BLaER1 treated with 17β-estradiol and CSF1 and Interleukin-3, amounts not matched to agents 10 nM and 100 nM (cell line): ENCODE data around the gene BIN2.
"Not testable (repeated sequence)": the region's sequence is repeated elsewhere in the genome, so short reads cannot be mapped to it uniquely, and the experiment has no call there.

Source experiments
- H3K27ac ChIP-seq, 11 experiments: shearing (Covaris generic); formaldehyde crosslinking; 2 replicates each; pipeline ENCODE4 v1.8.1; 2022
- H3K27me3 ChIP-seq, 11 experiments: shearing (Covaris generic); formaldehyde crosslinking; 2 replicates each; pipeline ENCODE4 v1.8.1; 2022
- H3K36me3 ChIP-seq, 11 experiments: shearing (Covaris generic); formaldehyde crosslinking; 2 replicates each; pipeline ENCODE4 v1.8.1; 2022
- H3K4me1 ChIP-seq, 10 experiments: shearing (Covaris generic); formaldehyde crosslinking; 2 replicates each; pipeline ENCODE4 v1.8.1; 2022
- H3K4me2 ChIP-seq, 11 experiments: shearing (Covaris generic); formaldehyde crosslinking; 2 replicates each; pipeline ENCODE4 v1.8.1; 2022
- H3K4me3 ChIP-seq, 10 experiments: shearing (Covaris generic); formaldehyde crosslinking; 2 replicates each; pipeline ENCODE4 v1.8.1; 2022
- H3K9ac ChIP-seq, 11 experiments: shearing (Covaris generic); formaldehyde crosslinking; 2 replicates each; pipeline ENCODE4 v1.8.1; 2022
- H3K9me3 ChIP-seq, 11 experiments: shearing (Covaris generic); formaldehyde crosslinking; replicated peaks in 1 of 11; 2 replicates each; pipeline ENCODE4 v1.8.1; 2022
- H4K20me1 ChIP-seq, 11 experiments: shearing (Covaris generic); formaldehyde crosslinking; 2 replicates each; pipeline ENCODE4 v1.8.1; 2022
- Cebpa-rat ChIP-seq, 11 experiments: shearing (Covaris generic); IDR thresholded peaks; 2 replicates each; pipeline ENCODE4 v1.8.1; 2022

Gene BIN2

DNA sequence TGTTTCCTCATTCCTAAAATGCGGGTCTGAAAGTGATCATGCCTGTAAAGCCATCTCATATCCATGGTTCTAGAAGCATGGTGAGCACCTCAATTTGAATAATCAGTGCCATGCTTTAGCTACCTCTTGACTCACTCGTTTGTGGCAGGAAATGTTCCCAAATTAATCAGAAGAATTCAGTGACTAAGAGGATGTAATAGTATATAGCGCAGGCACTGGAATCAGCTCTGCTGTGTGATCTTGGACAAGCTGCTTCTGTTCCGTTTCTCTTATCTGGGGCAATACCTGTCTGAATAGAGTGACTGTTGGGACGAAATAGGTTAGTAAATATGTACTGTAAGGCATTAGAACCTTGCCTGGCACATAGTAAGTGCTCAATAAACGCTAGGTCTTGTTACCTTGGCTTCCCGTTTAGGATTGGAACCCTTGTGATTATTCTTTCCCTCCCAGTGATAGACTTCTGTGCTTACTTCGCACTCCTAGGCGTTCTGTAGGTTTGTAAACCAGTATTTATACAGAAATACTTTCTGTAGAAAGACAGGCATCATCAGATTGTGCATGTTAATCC is 52.9 kb downstream of the BIN2 start:
- Histone ChIP-seq H3K4me1 (peaks cover 13 to 34% (median 24%) of the 10 kb centered on the region in 10 experiments; a peak in 19 of 20 replicates), H3K27ac (peak overlapping the region in 8 of 11 experiments; percentile 64 to 81 (median 73); a peak in 13 of 22 replicates), H3K4me3 (peak overlapping the region; percentile 65 to 81 (median 70)), H3K36me3 (peaks cover 0 to 2% (median 0%) of the 10 kb centered on the region in 11 experiments; a peak in 1 of 22 replicates), H3K4me2 (peak overlapping the region; percentile 81 to 100 (median 98)), H3K27me3 (peaks cover 0 to 24% (median 6%) of the 10 kb centered on the region in 11 experiments; a peak in 10 of 22 replicates), H3K9ac (peak overlapping the region; percentile 70 to 82 (median 79); a peak in 21 of 22 replicates), H3K9me3 (no peaks in the 10 kb centered on the region), H4K20me1 (0 out of 22 replicates have a peak, but pooled peaks cover 0 to 5% (median 0%) of the 10 kb centered on the region in 11 experiments)
- TF ChIP-seq Cebpa-rat (IDR thresholded peaks at IDR 0.05), result no peak

DNA sequence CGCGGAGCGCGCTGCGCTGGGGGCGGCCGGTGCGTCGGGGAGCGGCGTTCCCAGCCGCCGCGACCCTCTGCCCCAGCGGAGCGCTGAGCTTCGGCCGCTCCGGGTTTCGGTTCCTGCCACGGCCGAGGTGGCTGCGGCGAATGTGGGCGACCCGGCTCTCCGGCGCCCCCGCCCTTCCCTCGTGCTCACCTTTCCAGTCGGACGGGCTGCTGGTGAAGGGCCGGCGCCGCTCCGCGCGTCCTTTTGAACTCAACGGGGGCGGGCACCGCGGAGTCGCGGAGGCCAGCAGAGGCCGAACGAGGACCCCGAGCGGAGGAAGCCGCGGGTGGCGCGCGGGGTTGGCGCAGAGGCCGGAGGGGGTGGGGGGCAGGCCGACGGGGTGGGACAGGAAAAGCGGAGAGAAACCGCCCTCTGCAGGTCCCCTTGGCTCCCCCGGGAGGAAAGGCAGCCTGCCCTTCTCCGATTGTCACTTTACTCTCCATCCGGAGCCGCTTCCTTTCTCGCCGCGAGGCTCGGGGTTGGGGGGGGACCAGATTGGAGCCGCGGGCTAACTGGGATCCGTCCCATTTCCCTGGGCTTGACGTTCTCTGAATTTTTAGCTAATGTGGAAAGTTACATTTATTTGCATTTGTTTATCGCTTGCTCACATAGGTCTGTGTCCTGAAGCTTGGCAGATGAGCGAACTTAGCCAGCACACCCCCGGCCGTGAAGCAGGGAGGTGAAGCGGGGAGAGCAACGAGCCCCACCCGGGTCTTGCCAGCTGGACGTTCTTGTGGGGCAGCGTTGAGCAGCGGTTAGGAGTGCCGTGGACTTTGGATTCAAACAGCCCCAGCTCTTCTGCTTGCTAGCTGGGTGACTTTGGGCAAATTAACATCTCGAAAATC is 53.7 kb downstream of the BIN2 start, which contains the start of gene SMAGP:
SMAGP (minus strand) TSS at position 349 of the 884 bp plus-strand sequence. CDS start 1,137 bp downstream, outside the sequence.
- TF ChIP-seq Cebpa-rat (IDR thresholded peaks at IDR 0.05), result no peak
- Histone ChIP-seq H3K4me2 (peak within 1 kb of the TSS; percentile 81 to 100 (median 98)), H3K27me3 (peaks cover 0 to 24% (median 6%) of the 10 kb centered on the region in 11 experiments; a peak in 10 of 22 replicates), H3K9me3 (no peaks in the 10 kb centered on the region), H3K9ac (peak within 1 kb of the TSS; percentile 70 to 82 (median 79)), H3K27ac (peak within 1 kb of the TSS in 10 of 11 experiments; percentile 58 to 81 (median 70); a peak in 18 of 22 replicates), H4K20me1 (0 out of 22 replicates have a peak, but pooled peaks cover 0 to 5% (median 0%) of the 10 kb centered on the region in 11 experiments), H3K36me3 (peaks cover 0 to 10% (median 0%) of the 10 kb centered on the region in 11 experiments; a peak in 2 of 22 replicates), H3K4me3 (peak within 1 kb of the TSS; percentile 65 to 81 (median 70)), H3K4me1 (peaks cover 13 to 34% (median 24%) of the 10 kb centered on the region in 10 experiments; a peak in 19 of 20 replicates)

DNA sequence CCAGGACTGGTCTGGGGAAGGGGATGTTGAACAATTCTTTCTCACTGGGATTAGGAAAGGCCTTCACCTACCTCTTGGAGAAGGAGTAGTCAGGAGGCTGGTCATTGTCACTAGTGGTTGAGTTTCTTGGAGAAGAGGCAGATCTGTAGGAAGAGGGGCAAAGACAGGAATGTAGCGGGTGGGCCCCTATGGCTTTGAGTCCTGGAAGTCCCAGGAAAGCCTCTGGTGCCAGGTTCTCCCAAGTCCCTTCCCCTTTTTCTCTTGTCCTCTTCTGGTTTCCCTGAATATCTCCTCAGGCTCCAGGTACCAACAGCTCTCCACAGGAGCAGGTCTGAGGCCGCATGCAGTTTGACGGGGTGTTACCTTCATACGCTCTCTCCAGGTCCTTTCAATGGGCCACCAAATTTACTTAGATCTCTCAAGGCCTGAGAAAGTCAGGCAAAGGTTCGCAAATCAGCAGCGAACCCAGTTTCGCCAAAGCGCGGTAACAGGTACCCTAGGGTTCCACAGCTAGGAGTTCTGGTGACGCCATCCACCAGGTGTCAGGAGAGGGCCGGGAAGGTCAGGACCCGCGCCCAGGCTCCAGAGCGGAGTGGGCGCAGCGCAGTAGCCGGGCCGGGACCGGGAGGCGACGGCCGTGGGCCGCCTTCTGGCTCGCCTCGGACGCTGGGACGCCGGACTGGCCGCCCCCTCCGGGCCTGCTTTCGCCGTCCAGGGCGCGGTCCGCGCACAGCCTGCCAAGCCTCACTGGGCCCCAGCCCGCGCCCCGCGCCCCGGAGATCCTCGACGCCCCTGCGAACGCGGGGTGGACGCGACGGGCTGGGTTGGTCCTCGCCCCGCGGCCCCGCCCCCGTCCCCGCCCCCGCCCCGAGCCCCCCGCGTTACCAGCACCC is 54.6 kb downstream of the BIN2 start:
- no peak for TF ChIP-seq Cebpa-rat (IDR thresholded peaks at IDR 0.05)
- Histone ChIP-seq H3K27ac (peak overlapping the region in 9 of 11 experiments; percentile 42 to 81 (median 73); a peak in 14 of 22 replicates), H3K4me3 (peak overlapping the region; percentile 65 to 81 (median 70))

DNA sequence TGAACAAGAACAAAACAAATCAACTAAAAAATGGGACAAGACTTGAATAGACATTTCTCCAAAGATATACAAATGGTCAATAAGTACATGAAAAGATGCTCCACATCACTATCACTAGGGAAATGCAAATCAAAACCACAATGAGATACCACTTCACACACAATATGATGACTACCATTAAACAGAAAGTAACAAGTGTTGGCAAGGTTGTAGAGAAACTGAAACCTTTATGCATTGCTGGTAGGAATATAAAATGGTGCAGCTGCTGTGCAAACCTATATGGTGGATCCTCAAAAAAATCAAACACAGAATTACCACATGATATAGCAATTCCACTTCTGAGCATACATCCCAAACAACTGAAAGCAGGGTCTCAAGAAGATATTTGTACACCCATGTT is 59.0 kb downstream of the BIN2 start:
- Histone ChIP-seq H3K9ac (no peak overlapping the region), H3K27ac (no peak overlapping the region), H3K4me2 (no peak overlapping the region), H3K27me3 (peaks cover 0 to 11% (median 0%) of the 10 kb centered on the region in 11 experiments; a peak in 8 of 22 replicates), H3K9me3 (no peaks in the 10 kb centered on the region), H3K4me3 (no peak overlapping the region), H3K36me3 (peaks cover 0 to 19% (median 0%) of the 10 kb centered on the region in 11 experiments; a peak in 3 of 22 replicates), H4K20me1 (peaks cover 0 to 5% (median 0%) of the 10 kb centered on the region in 11 experiments; a peak in 1 of 22 replicates), H3K4me1 (peaks cover 8 to 28% (median 18%) of the 10 kb centered on the region in 10 experiments; a peak in 19 of 20 replicates)
- no peak for TF ChIP-seq Cebpa-rat (IDR thresholded peaks at IDR 0.05)

More for the DNA sequence above, 54.6 kb downstream of the BIN2 start:
- no peaks in the 10 kb centered on the region for H3K9me3 ChIP-seq
- peaks cover 0 to 12% (median 0%) of the 10 kb centered on the region in 11 experiments; a peak in 2 of 22 replicates for H3K36me3 ChIP-seq
- H3K4me2 ChIP-seq, result peak overlapping the region; percentile 81 to 100 (median 96)
- peaks cover 0 to 24% (median 6%) of the 10 kb centered on the region in 11 experiments; a peak in 10 of 22 replicates for H3K27me3 ChIP-seq
- peak overlapping the region; percentile 66 to 82 (median 79); a peak in 21 of 22 replicates for H3K9ac ChIP-seq
- H4K20me1 ChIP-seq, result 0 out of 22 replicates have a peak, but pooled peaks cover 0 to 5% (median 0%) of the 10 kb centered on the region in 11 experiments
- peaks cover 13 to 34% (median 24%) of the 10 kb centered on the region in 10 experiments; a peak in 19 of 20 replicates for H3K4me1 ChIP-seq

DNA sequence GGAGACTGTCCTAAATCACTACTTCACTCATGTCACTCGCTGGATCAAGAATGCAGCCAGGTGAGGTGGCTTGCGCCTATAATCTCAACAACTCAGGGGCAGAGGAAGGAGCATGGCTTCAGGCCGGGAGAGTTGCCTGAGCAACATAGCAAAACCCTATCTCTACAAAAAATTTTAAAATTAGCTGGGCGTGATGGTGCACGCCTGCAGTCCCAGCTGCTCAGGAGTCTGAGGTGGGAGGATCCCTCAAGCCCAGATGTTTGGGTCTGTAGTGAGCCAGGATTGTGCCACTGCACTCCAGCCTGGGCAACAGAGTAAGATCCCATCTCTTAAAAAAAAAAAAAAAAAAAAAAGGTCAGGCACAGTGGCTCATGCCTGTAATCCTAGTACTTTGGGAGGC is 59.7 kb downstream of the BIN2 start:
- H3K27ac ChIP-seq, result no peak overlapping the region
- H3K36me3 ChIP-seq, result peaks cover 0 to 19% (median 0%) of the 10 kb centered on the region in 11 experiments; a peak in 3 of 22 replicates
- H4K20me1 ChIP-seq, result peaks cover 0 to 4% (median 0%) of the 10 kb centered on the region in 11 experiments; a peak in 1 of 22 replicates
- no peak overlapping the region for H3K4me2 ChIP-seq
- no peak overlapping the region for H3K4me3 ChIP-seq
- H3K27me3 ChIP-seq, result peaks cover 0 to 7% (median 0%) of the 10 kb centered on the region in 11 experiments; a peak in 5 of 22 replicates
- H3K4me1 ChIP-seq, result peaks cover 4 to 23% (median 14%) of the 10 kb centered on the region in 10 experiments; a peak in 19 of 20 replicates
- TF ChIP-seq Cebpa-rat (IDR thresholded peaks at IDR 0.05), result no peak
- no peak overlapping the region for H3K9ac ChIP-seq
- H3K9me3 ChIP-seq, result no peaks in the 10 kb centered on the region

DNA sequence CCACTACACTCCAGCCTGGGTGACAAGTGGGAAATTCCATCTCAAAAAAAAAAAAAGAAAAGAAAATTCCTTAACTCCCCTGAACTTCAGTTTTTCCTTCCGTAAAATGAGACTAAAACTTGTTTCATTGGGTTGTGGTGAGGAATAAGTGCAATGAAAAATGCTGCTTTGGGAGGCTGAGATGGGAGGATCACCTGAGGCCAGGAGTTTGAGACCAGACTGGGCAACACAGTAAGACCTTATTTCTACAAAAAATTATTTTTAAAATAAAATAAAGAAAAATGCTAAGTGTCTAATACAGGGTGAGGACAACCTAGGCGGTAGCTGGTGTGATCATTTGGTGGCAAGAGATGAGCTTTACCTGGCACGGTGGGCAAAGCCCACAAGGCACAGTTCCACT is 60.6 kb downstream of the BIN2 start:
- Histone ChIP-seq H3K9me3 (no peaks in the 10 kb centered on the region), H3K27me3 (no peaks in the 10 kb centered on the region), H4K20me1 (no peaks in the 10 kb centered on the region; a peak in 1 of 22 replicates), H3K4me1 (peaks cover 0 to 15% (median 6%) of the 10 kb centered on the region in 10 experiments; a peak in 9 of 20 replicates), H3K4me3 (no peak overlapping the region), H3K9ac (no peak overlapping the region), H3K36me3 (peaks cover 0 to 19% (median 0%) of the 10 kb centered on the region in 11 experiments; a peak in 3 of 22 replicates), H3K27ac (no peak overlapping the region), H3K4me2 (peak overlapping the region in 4 of 11 experiments; percentile 1 to 46 (median 16); a peak in 1 of 22 replicates)
- no peak for TF ChIP-seq Cebpa-rat (IDR thresholded peaks at IDR 0.05)

DNA sequence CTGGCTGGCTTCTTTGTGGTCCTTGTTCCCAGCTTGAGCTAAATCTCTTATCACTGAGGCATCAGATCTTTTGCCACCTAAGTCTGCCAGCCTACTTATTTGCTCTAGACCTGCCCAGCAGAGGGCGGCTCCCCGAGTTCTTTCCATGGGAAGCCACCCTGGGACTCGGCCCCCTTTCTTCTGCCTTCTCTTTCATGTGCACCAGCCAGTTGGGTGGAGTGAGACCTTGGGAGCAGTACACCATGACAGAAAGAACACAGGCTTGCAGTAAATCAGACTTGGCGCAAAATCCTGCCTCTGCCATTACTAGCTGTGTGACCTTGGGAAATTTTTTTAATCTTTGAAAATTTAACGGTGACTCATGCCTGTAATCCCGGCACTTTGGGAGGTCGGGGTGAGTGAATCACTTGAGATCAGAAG is 61.2 kb downstream of the BIN2 start:
- Histone ChIP-seq H3K4me2 (peak overlapping the region in 4 of 11 experiments; percentile 1 to 46 (median 16); a peak in 4 of 22 replicates), H3K4me1 (peaks cover 0 to 15% (median 5%) of the 10 kb centered on the region in 10 experiments; a peak in 9 of 20 replicates), H3K4me3 (no peak overlapping the region), H3K9ac (no peak overlapping the region), H3K36me3 (peaks cover 0 to 21% (median 0%) of the 10 kb centered on the region in 11 experiments; a peak in 3 of 22 replicates), H3K27me3 (no peaks in the 10 kb centered on the region), H4K20me1 (no peaks in the 10 kb centered on the region; a peak in 1 of 22 replicates), H3K27ac (no peak overlapping the region), H3K9me3 (no peaks in the 10 kb centered on the region)
- TF ChIP-seq Cebpa-rat (IDR thresholded peaks at IDR 0.05), result no peak

DNA sequence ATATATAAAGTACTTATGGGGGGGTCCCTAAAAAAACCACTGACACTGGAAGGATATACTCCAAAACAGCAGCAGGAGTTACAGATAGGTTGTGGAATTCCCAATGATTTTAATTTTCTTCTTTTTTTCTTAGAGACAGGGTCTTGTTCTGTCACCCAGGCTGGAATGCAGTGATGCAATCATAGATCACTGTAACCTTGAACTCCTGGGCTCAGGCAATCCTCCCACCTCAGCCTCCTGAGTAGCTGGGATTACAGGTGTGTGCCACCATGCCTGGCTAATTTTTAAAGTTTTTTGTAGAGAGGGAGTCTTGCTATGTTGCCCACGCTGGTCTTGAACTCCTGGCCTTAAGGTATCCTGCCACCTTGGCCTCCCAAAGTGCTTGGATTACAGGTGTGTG is 64.4 kb downstream of the BIN2 start:
- Histone ChIP-seq H3K36me3 (peaks cover 0 to 20% (median 0%) of the 10 kb centered on the region in 11 experiments; a peak in 3 of 22 replicates), H3K4me1 (peaks cover 2 to 14% (median 8%) of the 10 kb centered on the region in 10 experiments; a peak in 17 of 20 replicates)
- not testable (repeated sequence) for H3K27me3 ChIP-seq, H3K9ac ChIP-seq, H3K4me2 ChIP-seq, H3K4me3 ChIP-seq, H4K20me1 ChIP-seq, H3K9me3 ChIP-seq, H3K27ac ChIP-seq
